ENCODE data around the gene RUBCN. TPM values are rescaled to one million over a fixed set of nuclear protein-coding genes. Genes with fewer than 3 reads are reported as not detected.
"Not testable (repeated sequence)": the region's sequence is repeated elsewhere in the genome, so short reads cannot be mapped to it uniquely, and the experiment has no call there.

Gene RUBCN
- total RNA-seq, 4 donors from 2014 or later: 15.6 to 33.1 (median 21.6) TPM

GRCh38 chr3:197665142-197665491 is 71.6 kb downstream of the RUBCN start:
- DNase-seq; H3K9me3 ChIP-seq; in situ Hi-C loops (cut with MboI; ENCODE audit: low sequenced_read_pairs in 4 of 4); H3K27me3 ChIP-seq; H3K36me3 ChIP-seq; intact Hi-C loops (cut with DNase I; ENCODE audit: low total_unique reads); H3K27ac ChIP-seq; H3K4me1 ChIP-seq: not testable (repeated sequence)
- ATAC-seq: peak; percentile 84 to 94
- peak overlapping the region in 3 of 4 donors; percentile 12 to 51 (median 32) for H3K4me3 ChIP-seq

GRCh38 chr3:197664414-197665141 is 72.1 kb downstream of the RUBCN start:
- peak; percentile 45 to 63 for ATAC-seq

GRCh38 chr3:197663367-197664140 is 73.2 kb downstream of the RUBCN start:
- ATAC-seq; in situ Hi-C loops (cut with MboI; ENCODE audit: low sequenced_read_pairs in 4 of 4); H3K4me1 ChIP-seq; H3K27me3 ChIP-seq; H3K4me3 ChIP-seq; intact Hi-C loops (cut with DNase I; ENCODE audit: low total_unique reads); H3K36me3 ChIP-seq; H3K27ac ChIP-seq; H3K9me3 ChIP-seq; DNase-seq: not testable (repeated sequence)

More at GRCh38 chr3:197664414-197665141, 72.1 kb downstream of the RUBCN start:
- DNase-seq; H3K9me3 ChIP-seq; H3K27me3 ChIP-seq; intact Hi-C loops (cut with DNase I; ENCODE audit: low total_unique reads); H3K4me1 ChIP-seq; H3K27ac ChIP-seq; in situ Hi-C loops (cut with MboI; ENCODE audit: low sequenced_read_pairs in 4 of 4); H3K36me3 ChIP-seq: not testable (repeated sequence)
- peak overlapping the region in 3 of 4 donors; percentile 12 to 51 (median 32) for H3K4me3 ChIP-seq

GRCh38 chr3:197662352-197662751 is 74.4 kb downstream of the RUBCN start:
- H3K27me3 ChIP-seq; intact Hi-C loops (cut with DNase I; ENCODE audit: low total_unique reads); H3K36me3 ChIP-seq; ATAC-seq; H3K4me1 ChIP-seq; H3K4me3 ChIP-seq; H3K9me3 ChIP-seq; H3K27ac ChIP-seq; DNase-seq; in situ Hi-C loops (cut with MboI; ENCODE audit: low sequenced_read_pairs in 4 of 4): not testable (repeated sequence)

- H3K9me3 ChIP-seq; H3K27ac ChIP-seq; in situ Hi-C loops (cut with MboI; ENCODE audit: low sequenced_read_pairs in 4 of 4); intact Hi-C loops (cut with DNase I; ENCODE audit: low total_unique reads); H3K27me3 ChIP-seq; ATAC-seq; H3K4me1 ChIP-seq; H3K4me3 ChIP-seq; DNase-seq; H3K36me3 ChIP-seq: not testable (repeated sequence)
Observed at GRCh38 chr3:197661874-197662273, 74.8 kb downstream of the RUBCN start.

GRCh38 chr3:197661234-197661834 is 75.4 kb downstream of the RUBCN start:
- H3K36me3 ChIP-seq; intact Hi-C loops (cut with DNase I; ENCODE audit: low total_unique reads); DNase-seq; H3K4me3 ChIP-seq; H3K4me1 ChIP-seq; H3K27me3 ChIP-seq; in situ Hi-C loops (cut with MboI; ENCODE audit: low sequenced_read_pairs in 4 of 4); ATAC-seq; H3K27ac ChIP-seq; H3K9me3 ChIP-seq: not testable (repeated sequence)

GRCh38 chr3:197659701-197660100 is 77.0 kb downstream of the RUBCN start:
- H3K9me3 ChIP-seq; H3K36me3 ChIP-seq; H3K4me3 ChIP-seq; intact Hi-C loops (cut with DNase I; ENCODE audit: low total_unique reads); H3K27me3 ChIP-seq; ATAC-seq; in situ Hi-C loops (cut with MboI; ENCODE audit: low sequenced_read_pairs in 4 of 4); H3K4me1 ChIP-seq; DNase-seq; H3K27ac ChIP-seq: not testable (repeated sequence)

- H3K36me3 ChIP-seq; in situ Hi-C loops (cut with MboI; ENCODE audit: low sequenced_read_pairs in 4 of 4); H3K27ac ChIP-seq; H3K27me3 ChIP-seq; H3K9me3 ChIP-seq; intact Hi-C loops (cut with DNase I; ENCODE audit: low total_unique reads); H3K4me3 ChIP-seq; ATAC-seq; H3K4me1 ChIP-seq; DNase-seq: not testable (repeated sequence)
Observed at GRCh38 chr3:197659144-197659543, 77.6 kb downstream of the RUBCN start.

GRCh38 chr3:197658706-197659105 is 78.0 kb downstream of the RUBCN start:
- in situ Hi-C loops (cut with MboI; ENCODE audit: low sequenced_read_pairs in 4 of 4); ATAC-seq: not testable (repeated sequence)

GRCh38 chr3:197657541-197658292 is 79.0 kb downstream of the RUBCN start:
- ATAC-seq; in situ Hi-C loops (cut with MboI; ENCODE audit: low sequenced_read_pairs in 4 of 4); H3K36me3 ChIP-seq; DNase-seq; H3K9me3 ChIP-seq; intact Hi-C loops (cut with DNase I; ENCODE audit: low total_unique reads); H3K4me1 ChIP-seq; H3K27ac ChIP-seq; H3K4me3 ChIP-seq; H3K27me3 ChIP-seq: not testable (repeated sequence)

More at GRCh38 chr3:197658706-197659105, 78.0 kb downstream of the RUBCN start:
- H3K27me3 ChIP-seq; H3K36me3 ChIP-seq; H3K4me3 ChIP-seq; DNase-seq; intact Hi-C loops (cut with DNase I; ENCODE audit: low total_unique reads); H3K27ac ChIP-seq; H3K4me1 ChIP-seq; H3K9me3 ChIP-seq: not testable (repeated sequence)

- in situ Hi-C loops (cut with MboI; ENCODE audit: low sequenced_read_pairs in 4 of 4); H3K36me3 ChIP-seq; H3K27ac ChIP-seq; H3K4me1 ChIP-seq; H3K27me3 ChIP-seq; DNase-seq; H3K9me3 ChIP-seq; ATAC-seq; intact Hi-C loops (cut with DNase I; ENCODE audit: low total_unique reads); H3K4me3 ChIP-seq: not testable (repeated sequence)
Observed at GRCh38 chr3:197656960-197657359, 79.7 kb downstream of the RUBCN start.

Measured in gastrocnemius medialis (tissue), 4 donors.